Stimulated activated CD4-positive, alpha-beta T cell treated with anti-CD3 and anti-CD28 coated beads, TNF-alpha, amount 100 ng/mL, for 4 hours (primary cell): ENCODE measurements around the gene PRAMEF4.
"Not testable (repeated sequence)": the region's sequence is repeated elsewhere in the genome, so short reads cannot be mapped to it uniquely, and the experiment has no call there.

ENCODE experiments used
- DNase-seq, 3 experiments: peaks; one replicate each; pipeline ENCODE4 v3.0.0-alpha.2; 2020; ENCODE audit warnings: low read depth in 3 of 3

PRAMEF4 gene

DNA sequence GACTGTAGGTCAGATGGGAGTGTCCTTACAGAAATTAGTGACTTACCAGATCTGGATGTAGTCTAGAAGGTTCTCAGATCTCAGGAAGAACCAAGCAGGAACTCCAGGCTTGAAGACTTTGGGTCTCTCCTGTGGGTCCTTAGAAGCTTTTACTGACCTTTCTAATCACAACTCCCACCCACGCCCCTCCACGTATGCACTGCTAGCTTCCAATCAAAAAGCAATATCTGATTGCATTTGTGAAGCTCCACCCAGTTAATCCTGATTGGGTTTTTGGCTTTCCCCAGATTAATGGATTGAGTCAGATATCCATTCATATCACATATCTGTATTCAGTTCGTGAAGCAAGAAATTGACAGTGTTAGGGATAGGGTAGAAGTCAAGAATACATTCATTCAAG lies at the start of gene PRAMEF4:
PRAMEF4 (minus strand) TSS at position 101 of the 400 bp plus-strand sequence. CDS start 2,807 bp downstream, outside the sequence.
- DNase-seq, result not testable (repeated sequence)

- not testable (repeated sequence) for DNase-seq
These were observed 38.4 kb upstream of the PRAMEF4 start for GRCh38 chr1:12924368-12924767.

DNA sequence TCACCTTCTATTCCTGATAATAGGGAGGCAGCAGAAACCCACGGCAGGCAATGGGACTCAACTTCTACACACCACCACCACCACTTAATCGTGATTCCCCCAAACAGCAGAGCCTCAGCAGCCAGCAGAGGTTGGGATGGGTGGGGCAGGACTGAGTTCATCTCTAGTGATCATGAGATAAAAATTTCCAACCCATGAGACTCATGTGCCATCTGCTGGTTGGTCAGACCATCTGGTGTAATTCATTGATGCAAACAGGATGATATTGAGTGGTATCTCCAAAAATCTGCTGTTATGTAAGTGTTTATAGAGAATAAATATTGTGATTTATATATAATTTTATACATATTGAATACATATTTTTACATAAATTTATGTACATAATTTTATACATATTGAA lies 35.7 kb upstream of the PRAMEF4 start:
- not testable (repeated sequence) for DNase-seq

- DNase-seq, result not testable (repeated sequence)
These were observed 30.3 kb upstream of the PRAMEF4 start, which contains the start of gene PRAMEF7 for GRCh38 chr1:12916310-12916709. Gene PRAMEF7, plus strand, starts transcription at chr1:12916610. Its CDS starts 1,083 bp downstream, at chr1:12917693.

DNA sequence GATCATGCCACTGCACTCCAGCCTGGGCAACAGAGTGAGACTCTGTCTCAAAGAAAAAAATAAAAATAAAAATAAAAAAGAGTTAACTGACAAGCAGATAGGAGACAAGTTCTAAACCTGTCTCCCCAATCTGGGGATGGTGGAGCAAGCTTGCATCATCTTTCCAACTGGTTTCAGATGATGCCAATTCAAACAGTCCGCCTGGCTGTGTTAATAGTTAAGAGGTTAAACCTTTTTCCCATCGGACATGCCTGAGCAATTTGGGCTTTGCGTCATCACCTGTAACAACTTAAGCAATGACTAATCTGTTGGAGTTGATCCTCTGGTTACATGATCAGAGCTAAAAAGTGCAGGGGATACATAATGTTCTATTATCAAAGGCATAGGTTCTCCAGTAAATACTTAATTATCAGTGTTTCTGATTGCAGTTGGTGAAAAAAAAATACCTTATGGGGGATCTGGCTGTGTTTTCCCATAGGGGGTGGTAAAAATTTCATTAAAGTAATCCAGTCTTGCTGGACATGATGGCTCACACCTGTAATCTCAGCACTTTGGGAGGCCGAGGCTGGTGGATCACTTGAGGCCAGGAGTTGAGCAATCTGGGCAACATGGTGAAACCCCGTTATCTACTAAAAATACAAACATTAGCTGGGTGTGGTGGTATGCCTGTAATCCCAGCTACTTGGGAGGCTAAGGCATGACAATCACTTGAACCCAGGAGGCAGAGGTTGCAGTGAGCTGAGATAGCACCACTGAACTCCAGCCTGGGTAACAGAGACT lies 18.0 kb upstream of the PRAMEF4 start:
- not testable (repeated sequence) for DNase-seq

- not testable (repeated sequence) for DNase-seq
These were observed 13.2 kb upstream of the PRAMEF4 start for GRCh38 chr1:12899186-12899585.

GRCh38 chr1:12898170-12898569 lies 12.2 kb upstream of the PRAMEF4 start, which contains the start of gene PRAMEF10:
Gene PRAMEF10, minus strand, starts transcription at chr1:12898270. Its CDS starts 2,423 bp downstream, at chr1:12895847.
- not testable (repeated sequence) for DNase-seq

DNA sequence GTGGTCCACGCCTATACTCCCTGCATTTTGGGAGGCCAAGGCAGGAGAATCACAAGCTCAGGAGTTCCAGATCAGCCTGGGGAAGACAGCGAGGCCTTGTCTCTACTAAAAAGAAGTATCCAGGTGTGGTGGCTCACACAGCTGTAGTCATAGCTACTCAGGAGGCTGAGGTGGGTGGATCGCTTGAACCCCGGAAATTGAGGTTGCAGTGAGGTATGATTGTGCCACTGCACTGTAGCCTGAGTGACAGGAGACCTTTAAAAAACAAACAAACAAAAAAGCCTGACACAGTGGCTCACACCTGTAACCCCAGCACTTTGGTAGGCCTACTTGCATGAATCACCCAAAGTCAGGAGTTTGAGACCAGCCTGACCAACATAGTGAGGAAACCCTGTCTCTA lies 7.5 kb downstream of the PRAMEF4 start:
- DNase-seq, result not testable (repeated sequence)

- not testable (repeated sequence) for DNase-seq
These were observed 22.7 kb downstream of the PRAMEF4 start for GRCh38 chr1:12863131-12863880.

GRCh38 chr1:12856786-12857185 lies 29.2 kb downstream of the PRAMEF4 start, which contains the start of gene PRAMEF2:
Gene PRAMEF2, plus strand, starts transcription at chr1:12857086. Its CDS starts 1,924 bp downstream, at chr1:12859010.
- DNase-seq, result not testable (repeated sequence)

- no peak for DNase-seq
These were observed 34.2 kb downstream of the PRAMEF4 start for GRCh38 chr1:12851779-12852178.

DNA sequence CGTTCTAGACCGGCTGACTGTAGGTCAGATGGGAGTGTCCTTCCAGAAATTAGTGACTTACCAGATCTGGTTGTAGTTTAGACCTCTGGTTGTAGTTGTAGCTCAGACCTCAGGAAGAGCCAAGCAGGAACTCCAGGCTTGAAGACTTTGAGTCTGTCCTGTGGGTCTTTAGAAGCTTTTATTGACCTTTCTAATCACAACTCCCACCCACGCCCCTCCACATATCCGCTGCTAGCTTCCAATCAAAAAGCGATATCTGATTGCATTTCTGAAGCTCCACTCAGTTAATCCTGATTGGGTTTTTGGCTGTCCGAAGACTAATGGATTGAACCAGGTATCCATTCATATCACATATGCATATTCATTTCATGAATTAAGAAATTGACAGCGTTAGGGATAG lies 37.4 kb downstream of the PRAMEF4 start, which contains the start of gene HNRNPCL1:
HNRNPCL1 (minus strand) TSS at position 101 of the 400 bp plus-strand sequence. CDS start 431 bp downstream, outside the sequence.
- DNase-seq, result not testable (repeated sequence)

- not testable (repeated sequence) for DNase-seq
These were observed 52.8 kb downstream of the PRAMEF4 start for GRCh38 chr1:12833251-12833650.

GRCh38 chr1:12831310-12831709 lies 54.7 kb downstream of the PRAMEF4 start, which contains the start of gene PRAMEF11:
Gene PRAMEF11, minus strand, starts transcription at chr1:12831410. Its CDS starts 2,621 bp downstream, at chr1:12828789.
- DNase-seq, result not testable (repeated sequence)
